T-helper 17 cell (primary cell): ENCODE results near the gene SLC25A42. TPM values are rescaled to one million over a fixed set of nuclear protein-coding genes. Genes with fewer than 3 reads are reported as not detected.
"Not testable (repeated sequence)": the region's sequence is repeated elsewhere in the genome, so short reads cannot be mapped to it uniquely, and the experiment has no call there.

Experiments
- ATAC-seq: fragments of 150-1000 bp; cut with Tn5 transposase; 2 replicates; pipeline ENCODE4 v1.10.0; 2021; ENCODE audit warnings: mild to moderate bottlenecking, moderate library complexity
- DNase-seq, 3 donors: peaks; one replicate each; pipeline versions ENCODE4 v3.0.0 to v3.0.0-alpha.2; 2020 to 2021
- H3K9me3 ChIP-seq: one replicate; pipeline ENCODE4 v1.7.0; 2013; ENCODE audit warnings: low read length, mild to moderate bottlenecking; ENCODE audit not compliant: control insufficient read depth, poor library complexity, severe bottlenecking
- H3K27ac Mint-ChIP-seq: one replicate; pipeline ENCODE4 v1.8.0; 2022; ENCODE audit warnings: mild to moderate bottlenecking, moderate library complexity, mixed read lengths
- H3K27me3 Mint-ChIP-seq: one replicate; pipeline ENCODE4 v1.8.0; 2022; ENCODE audit warnings: mixed read lengths
- H3K36me3 Mint-ChIP-seq: one replicate; pipeline ENCODE4 v1.8.0; 2022; ENCODE audit warnings: low read depth, mixed read lengths
- H3K4me1 Mint-ChIP-seq: one replicate; pipeline ENCODE4 v1.8.0; 2022; ENCODE audit warnings: mild to moderate bottlenecking, mixed read lengths
- H3K4me3 Mint-ChIP-seq: one replicate; pipeline ENCODE4 v1.8.0; 2022; ENCODE audit warnings: mild to moderate bottlenecking, moderate library complexity, mixed read lengths
- total RNA-seq, 4 donors: library from RNA in 2 of 4; stranded (reverse) in 2 of 4; gene quantifications; one replicate each; pipeline ENCODE4 v1.2.3 and lab custom pipeline; 2022 to 2026

Gene SLC25A42, protein sequence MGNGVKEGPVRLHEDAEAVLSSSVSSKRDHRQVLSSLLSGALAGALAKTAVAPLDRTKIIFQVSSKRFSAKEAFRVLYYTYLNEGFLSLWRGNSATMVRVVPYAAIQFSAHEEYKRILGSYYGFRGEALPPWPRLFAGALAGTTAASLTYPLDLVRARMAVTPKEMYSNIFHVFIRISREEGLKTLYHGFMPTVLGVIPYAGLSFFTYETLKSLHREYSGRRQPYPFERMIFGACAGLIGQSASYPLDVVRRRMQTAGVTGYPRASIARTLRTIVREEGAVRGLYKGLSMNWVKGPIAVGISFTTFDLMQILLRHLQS
- total RNA-seq (10 to 100 TPM; 17.1 to 18.9 TPM), total RNA-seq (lab: John Stamatoyannopoulos, UW) (21.2 to 33.7 reads per million in 2 donors)

GRCh38 chr19:19063183-19064097, at the start of gene SLC25A42:
Gene SLC25A42, plus strand, starts transcription at chr19:19063994. Its CDS starts 32,131 bp downstream, at chr19:19096125.
- peaks cover 14% of the 10 kb centered on the region for H3K4me1 Mint-ChIP-seq
- no peaks in the 10 kb centered on the region for H3K27me3 Mint-ChIP-seq
- H3K27ac Mint-ChIP-seq: peak within 1 kb of the TSS; percentile 83
- peak; percentile 94 for ATAC-seq
- no peaks in the 10 kb centered on the region for H3K9me3 ChIP-seq
- peak within 1 kb of the TSS; percentile 98 for H3K4me3 Mint-ChIP-seq
- peak; percentile 97 to 99 (median 97) for DNase-seq
- H3K36me3 Mint-ChIP-seq: no peaks in the 10 kb centered on the region

- no peak for ATAC-seq
- peaks cover 22% of the 10 kb centered on the region for H3K4me1 Mint-ChIP-seq
- H3K36me3 Mint-ChIP-seq: peaks cover 8% of the 10 kb centered on the region
- no peak overlapping the region for H3K27ac Mint-ChIP-seq
- no peaks in the 10 kb centered on the region for H3K9me3 ChIP-seq
- H3K4me3 Mint-ChIP-seq: no peak overlapping the region
- DNase-seq: no peak
- no peaks in the 10 kb centered on the region for H3K27me3 Mint-ChIP-seq
These were observed 42.7 kb upstream of the SLC25A42 start for GRCh38 chr19:19021115-19021514.

DNA sequence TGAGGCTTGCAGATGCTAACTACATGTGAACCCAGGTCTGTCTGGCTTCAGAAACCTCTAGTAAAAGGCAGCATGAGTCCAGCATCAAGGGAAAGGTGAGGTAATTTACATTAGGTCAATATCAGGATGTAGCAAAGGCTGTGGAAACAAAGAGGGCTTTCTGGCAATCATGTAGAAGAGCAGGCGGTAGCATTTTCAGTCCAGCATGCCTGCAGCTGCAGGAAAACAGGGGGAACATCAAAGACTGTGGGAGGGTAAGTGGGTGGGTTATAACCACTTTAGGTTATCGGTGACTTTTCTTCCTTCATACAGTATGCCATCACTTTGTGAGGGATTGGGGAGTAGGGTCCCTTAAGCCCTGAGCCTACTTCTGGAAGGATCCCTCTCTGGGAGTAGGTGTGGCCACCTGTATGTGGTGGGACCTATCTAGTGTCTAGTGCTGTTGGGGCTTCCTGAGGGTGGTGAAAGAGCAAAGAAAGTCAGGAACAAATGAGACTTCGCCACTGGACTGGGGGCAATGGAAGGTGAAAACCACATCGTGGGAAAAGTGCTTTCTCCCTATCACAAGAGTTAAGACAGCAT, 41.3 kb upstream of the SLC25A42 start:
- Mint-ChIP-seq H3K36me3 (peaks cover 9% of the 10 kb centered on the region), H3K4me3 (no peak overlapping the region), H3K27ac (no peak overlapping the region), H3K4me1 (peaks cover 31% of the 10 kb centered on the region), H3K27me3 (no peaks in the 10 kb centered on the region)
- DNase-seq: no peak
- no peaks in the 10 kb centered on the region for H3K9me3 ChIP-seq
- ATAC-seq: no peak

DNA sequence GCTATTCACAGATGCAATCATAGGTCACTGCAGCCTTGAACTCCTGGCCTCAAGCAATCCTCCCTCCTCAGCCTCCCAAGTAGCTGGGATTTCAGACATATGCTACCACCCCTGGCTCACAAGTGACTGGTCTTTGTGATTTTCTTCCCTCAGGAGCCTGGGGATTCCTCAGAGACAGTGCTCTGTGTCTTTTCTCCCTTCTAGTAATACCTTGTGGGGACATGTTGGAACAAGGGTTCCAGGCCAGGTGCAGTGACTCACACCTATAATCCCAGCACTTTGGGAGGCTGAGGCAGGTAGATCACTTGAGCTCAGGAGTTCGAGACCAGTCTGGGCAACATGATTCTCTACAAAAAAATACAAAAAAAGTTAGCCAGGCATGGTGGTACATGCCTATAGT, 40.4 kb upstream of the SLC25A42 start:
- peaks cover 34% of the 10 kb centered on the region for H3K4me1 Mint-ChIP-seq
- not testable (repeated sequence) for H3K9me3 ChIP-seq, H3K36me3 Mint-ChIP-seq, H3K27ac Mint-ChIP-seq, H3K4me3 Mint-ChIP-seq, DNase-seq, H3K27me3 Mint-ChIP-seq, ATAC-seq

DNA sequence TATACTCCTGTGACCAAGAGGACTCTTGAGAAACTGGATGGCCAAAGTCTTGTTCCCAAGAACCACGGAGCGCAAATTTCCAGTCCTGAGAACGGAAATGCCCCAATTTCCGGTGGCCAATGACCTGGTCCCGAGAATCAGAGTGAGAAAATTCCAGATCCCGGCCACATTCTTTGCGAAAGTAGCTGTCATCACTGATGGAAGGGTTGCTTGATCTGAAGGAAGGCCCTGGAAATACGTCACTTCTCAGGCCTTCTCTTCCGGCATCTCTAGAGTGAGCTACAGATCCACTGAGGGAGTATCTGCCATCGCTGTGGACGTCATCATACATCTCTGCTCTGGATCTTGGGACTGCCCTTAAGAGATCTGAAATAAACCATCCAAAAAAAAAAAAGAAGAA, 37.9 kb upstream of the SLC25A42 start:
- H3K27ac Mint-ChIP-seq: no peak overlapping the region
- H3K9me3 ChIP-seq: no peaks in the 10 kb centered on the region
- H3K4me3 Mint-ChIP-seq: no peak overlapping the region
- H3K4me1 Mint-ChIP-seq: peaks cover 32% of the 10 kb centered on the region
- no peaks in the 10 kb centered on the region for H3K27me3 Mint-ChIP-seq
- H3K36me3 Mint-ChIP-seq: peaks cover 9% of the 10 kb centered on the region
- DNase-seq: no peak
- ATAC-seq: no peak

GRCh38 chr19:19026299-19026971, 37.4 kb upstream of the SLC25A42 start:
- peaks cover 9% of the 10 kb centered on the region for H3K36me3 Mint-ChIP-seq
- ATAC-seq: no peak

DNA sequence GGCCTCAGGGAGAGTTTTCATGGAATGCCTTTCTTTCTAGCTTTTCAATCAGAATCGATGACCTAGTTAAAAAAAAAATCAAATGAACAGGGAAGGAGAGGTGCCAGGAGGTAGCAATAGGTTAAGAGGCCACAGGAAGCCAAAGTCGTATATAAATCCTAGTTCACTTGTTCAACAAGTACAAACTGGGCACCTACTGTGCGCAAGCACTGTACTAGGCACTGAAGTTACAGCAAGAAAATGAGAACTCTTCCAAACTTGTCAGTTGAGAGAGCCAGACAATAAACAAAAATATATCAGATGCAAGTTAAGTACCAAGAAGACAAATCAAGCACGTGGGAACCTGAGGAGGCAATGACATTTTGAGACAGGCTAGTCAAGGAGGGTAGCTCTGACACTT, 36.6 kb upstream of the SLC25A42 start:
- no peak for DNase-seq
- H3K4me1 Mint-ChIP-seq: peaks cover 30% of the 10 kb centered on the region

More at GRCh38 chr19:19026299-19026971, 37.4 kb upstream of the SLC25A42 start:
- Mint-ChIP-seq H3K4me3 (peak overlapping the region; percentile 25), H3K27me3 (no peaks in the 10 kb centered on the region), H3K4me1 (peaks cover 30% of the 10 kb centered on the region), H3K27ac (no peak overlapping the region)
- no peaks in the 10 kb centered on the region for H3K9me3 ChIP-seq
- DNase-seq: no peak

GRCh38 chr19:19028526-19028925, 35.3 kb upstream of the SLC25A42 start:
- Mint-ChIP-seq H3K4me3 (no peak overlapping the region), H3K36me3 (peaks cover 6% of the 10 kb centered on the region), H3K4me1 (peaks cover 24% of the 10 kb centered on the region), H3K27me3 (no peaks in the 10 kb centered on the region), H3K27ac (no peak overlapping the region)
- no peaks in the 10 kb centered on the region for H3K9me3 ChIP-seq
- DNase-seq: no peak
- ATAC-seq: no peak

More for the DNA sequence above, 36.6 kb upstream of the SLC25A42 start:
- Mint-ChIP-seq H3K36me3 (peaks cover 9% of the 10 kb centered on the region), H3K4me3 (no peak overlapping the region), H3K27me3 (no peaks in the 10 kb centered on the region), H3K27ac (peak overlapping the region; percentile 51)
- H3K9me3 ChIP-seq: no peaks in the 10 kb centered on the region
- ATAC-seq: no peak

DNA sequence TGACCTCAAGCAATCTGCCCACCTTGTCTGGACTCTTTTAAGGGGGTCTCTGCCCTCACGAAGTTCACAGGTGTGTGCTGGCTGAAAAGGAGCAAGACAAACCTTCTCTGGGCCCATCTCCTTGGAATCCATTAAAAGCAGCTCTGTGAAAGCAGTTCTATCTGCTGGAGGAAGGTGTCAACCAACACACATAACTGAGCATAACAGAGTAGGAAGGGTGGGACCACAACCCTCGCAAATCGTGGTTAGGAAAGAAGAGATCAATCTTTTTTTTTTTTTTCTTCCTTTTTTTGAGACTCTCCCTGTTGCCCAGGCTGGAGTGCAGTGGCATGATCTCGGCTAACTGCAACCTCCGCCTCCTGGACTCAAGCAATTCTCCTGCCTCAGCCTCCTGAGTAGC, 31.9 kb upstream of the SLC25A42 start:
- peaks cover 4% of the 10 kb centered on the region for H3K36me3 Mint-ChIP-seq
- DNase-seq (no peak), ATAC-seq (no peak)
- peak overlapping the region; percentile 91 for H3K4me3 Mint-ChIP-seq
- peaks cover 21% of the 10 kb centered on the region for H3K4me1 Mint-ChIP-seq
- H3K9me3 ChIP-seq: no peaks in the 10 kb centered on the region
- peak overlapping the region; percentile 84 for H3K27ac Mint-ChIP-seq
- no peaks in the 10 kb centered on the region for H3K27me3 Mint-ChIP-seq

DNA sequence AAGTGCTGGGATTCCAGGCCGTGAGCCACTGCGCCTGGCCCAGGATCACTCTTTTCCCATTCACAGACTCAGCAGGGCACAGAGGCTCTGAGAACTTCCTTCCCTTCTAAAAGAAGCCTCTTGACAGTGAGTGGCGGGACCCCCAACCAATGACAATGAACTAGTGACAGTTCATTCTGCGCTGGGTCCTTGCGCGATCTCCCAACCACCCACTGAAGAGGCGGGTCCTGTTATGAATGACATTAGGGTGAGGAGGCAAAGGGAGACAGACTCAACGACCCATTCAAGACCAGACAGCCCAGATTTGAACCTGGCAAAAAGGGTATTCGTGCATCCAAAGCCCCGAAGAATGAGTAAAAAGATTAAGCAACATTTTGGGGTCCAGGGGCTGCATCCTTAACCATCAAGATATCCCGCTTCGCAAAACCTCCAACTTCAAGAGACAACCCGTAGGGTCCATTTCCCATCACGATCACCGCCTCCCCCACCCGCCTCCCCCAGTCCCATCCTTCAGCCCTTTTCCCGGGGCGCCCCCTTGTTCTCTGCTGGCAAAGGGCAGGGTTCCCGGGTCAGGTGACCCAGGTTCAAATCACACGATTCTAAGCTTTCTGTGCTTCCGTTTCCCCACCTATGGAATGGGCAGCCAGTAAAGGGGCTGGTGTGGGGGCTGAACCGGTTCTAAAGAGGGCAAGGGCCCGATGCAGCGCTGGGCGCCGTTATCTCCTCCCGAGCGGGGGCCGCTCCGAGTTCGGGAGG, 31.2 kb upstream of the SLC25A42 start:
- no peaks in the 10 kb centered on the region for H3K36me3 Mint-ChIP-seq
- H3K27me3 Mint-ChIP-seq: no peaks in the 10 kb centered on the region
- H3K4me1 Mint-ChIP-seq: peaks cover 16% of the 10 kb centered on the region
- ATAC-seq (peak; percentile 20), DNase-seq (peak in 2 of 3 donors; percentile 35 to 39)
- peak overlapping the region; percentile 84 for H3K27ac Mint-ChIP-seq
- H3K4me3 Mint-ChIP-seq: peak overlapping the region; percentile 91
- H3K9me3 ChIP-seq: no peaks in the 10 kb centered on the region

- H3K27ac Mint-ChIP-seq: peak overlapping the region; percentile 84
- peak overlapping the region; percentile 91 for H3K4me3 Mint-ChIP-seq
- no peak for ATAC-seq
These were observed 30.7 kb upstream of the SLC25A42 start for GRCh38 chr19:19033176-19033425.

DNA sequence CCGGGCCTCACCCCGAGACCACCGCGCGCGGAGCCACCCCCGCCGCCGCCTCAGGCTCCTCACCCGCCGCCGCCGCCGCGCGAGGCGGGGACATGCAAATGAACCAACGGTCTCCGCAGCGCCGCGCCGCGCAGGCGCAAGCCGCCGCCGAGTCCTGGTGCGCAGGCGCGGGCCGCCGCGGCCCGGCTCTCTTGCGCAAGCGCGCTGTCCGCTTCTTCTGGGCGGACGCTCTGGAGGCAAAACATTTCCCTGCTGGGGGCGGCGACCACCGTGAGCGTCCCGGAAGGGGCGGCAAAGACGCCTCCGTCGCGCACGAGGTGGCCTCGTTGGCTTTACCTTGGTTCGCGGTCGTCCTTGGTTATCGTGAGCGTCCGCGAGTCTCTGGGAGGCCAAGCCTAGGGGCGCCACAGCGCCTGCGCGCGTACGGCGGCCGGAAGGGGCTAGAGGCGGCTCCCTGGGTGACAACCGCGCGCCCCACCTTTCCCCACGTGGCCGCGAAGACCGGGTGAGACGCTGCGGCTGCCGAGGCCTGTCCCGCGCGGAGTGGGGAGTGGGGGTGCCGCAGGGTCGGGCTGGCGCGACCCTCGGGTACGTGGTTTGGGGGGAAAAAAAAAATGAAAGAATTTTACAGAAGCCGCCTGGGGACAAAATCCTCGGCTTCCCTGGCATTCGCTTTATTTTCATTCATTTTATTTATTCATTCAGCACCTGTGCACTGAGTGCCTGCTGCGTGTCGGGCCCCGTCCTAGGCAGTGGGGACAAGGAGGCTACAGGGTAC, 30.2 kb upstream of the SLC25A42 start, which contains the start of the genes ARMC6 and SUGP2:
TSS of gene ARMC6 (plus strand) at position 178 of the 778 bp plus-strand sequence. CDS start 607 bp downstream, outside the sequence.
TSS of gene SUGP2 (minus strand) at position 92 of the 778 bp plus-strand sequence. CDS start 2,446 bp downstream, outside the sequence.
- H3K9me3 ChIP-seq: no peaks in the 10 kb centered on the region
- H3K4me1 Mint-ChIP-seq: peaks cover 12% of the 10 kb centered on the region
- peak within 1 kb of the TSS; percentile 91 for H3K4me3 Mint-ChIP-seq
- ATAC-seq (peak; percentile 86), DNase-seq (peak; percentile 83 to 91 (median 89))
- no peaks in the 10 kb centered on the region for H3K36me3 Mint-ChIP-seq
- H3K27me3 Mint-ChIP-seq: no peaks in the 10 kb centered on the region
- H3K27ac Mint-ChIP-seq: peak within 1 kb of the TSS; percentile 89

More at GRCh38 chr19:19033176-19033425, 30.7 kb upstream of the SLC25A42 start:
- H3K36me3 Mint-ChIP-seq: no peaks in the 10 kb centered on the region
- peak in 1 of 3 donors; percentile 12 for DNase-seq
- no peaks in the 10 kb centered on the region for H3K27me3 Mint-ChIP-seq
- H3K9me3 ChIP-seq: no peaks in the 10 kb centered on the region
- peaks cover 15% of the 10 kb centered on the region for H3K4me1 Mint-ChIP-seq
